Epithelial cell of proximal tubule (primary cell): ENCODE data around the gene CMPK2. TPM values are rescaled to one million over a fixed set of nuclear protein-coding genes. Genes with fewer than 3 reads are reported as not detected.

Experiments
- DNase-seq: peaks from one replicate; pipeline ENCODE4 v3.0.0-alpha.2; 2011; ENCODE audit warnings: low read depth
- H3K4me3 ChIP-seq: 2 replicates; pipeline ENCODE4 v1.5.1; 2011; ENCODE audit warnings: low read depth, mild to moderate bottlenecking, low read length
- total RNA-seq: library from RNA; depleted of rRNA; stranded (reverse); fragments of >200 nt; gene quantifications from 2 replicates; pipeline ENCODE4 v1.2.3, GENCODE V29; 2015
- TF ChIP-seq, protein P1 (sequence below): conservative IDR thresholded peaks from 2 replicates; pipeline ENCODE4 v1.5.1; 2012; ENCODE audit warnings: low read depth, mild to moderate bottlenecking, low read length

Gene CMPK2
- total RNA-seq, 1 donor from 2014 or later, result 4.6 TPM

DNA sequence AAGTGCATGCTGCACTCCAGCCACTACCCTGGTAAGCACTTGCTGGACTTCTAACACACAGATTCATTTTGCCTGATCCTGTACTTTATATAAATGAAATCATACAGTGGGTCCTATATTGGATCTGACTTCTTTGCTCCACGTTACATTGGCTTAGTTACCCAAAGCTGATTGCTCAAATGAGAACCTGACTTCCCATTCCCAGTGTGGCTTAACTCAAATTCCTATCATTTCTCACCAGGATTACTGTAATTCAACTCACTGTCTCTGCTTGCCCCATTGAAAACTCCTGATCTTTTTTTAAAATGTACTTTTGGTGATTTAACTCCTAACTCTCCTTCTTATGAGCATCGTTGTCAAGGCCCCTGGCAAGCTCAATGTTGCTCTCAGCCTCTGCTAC is 13.3 kb upstream of the CMPK2 start:
- H3K4me3 ChIP-seq, result no peak overlapping the region
- TF ChIP-seq, protein P1, sequence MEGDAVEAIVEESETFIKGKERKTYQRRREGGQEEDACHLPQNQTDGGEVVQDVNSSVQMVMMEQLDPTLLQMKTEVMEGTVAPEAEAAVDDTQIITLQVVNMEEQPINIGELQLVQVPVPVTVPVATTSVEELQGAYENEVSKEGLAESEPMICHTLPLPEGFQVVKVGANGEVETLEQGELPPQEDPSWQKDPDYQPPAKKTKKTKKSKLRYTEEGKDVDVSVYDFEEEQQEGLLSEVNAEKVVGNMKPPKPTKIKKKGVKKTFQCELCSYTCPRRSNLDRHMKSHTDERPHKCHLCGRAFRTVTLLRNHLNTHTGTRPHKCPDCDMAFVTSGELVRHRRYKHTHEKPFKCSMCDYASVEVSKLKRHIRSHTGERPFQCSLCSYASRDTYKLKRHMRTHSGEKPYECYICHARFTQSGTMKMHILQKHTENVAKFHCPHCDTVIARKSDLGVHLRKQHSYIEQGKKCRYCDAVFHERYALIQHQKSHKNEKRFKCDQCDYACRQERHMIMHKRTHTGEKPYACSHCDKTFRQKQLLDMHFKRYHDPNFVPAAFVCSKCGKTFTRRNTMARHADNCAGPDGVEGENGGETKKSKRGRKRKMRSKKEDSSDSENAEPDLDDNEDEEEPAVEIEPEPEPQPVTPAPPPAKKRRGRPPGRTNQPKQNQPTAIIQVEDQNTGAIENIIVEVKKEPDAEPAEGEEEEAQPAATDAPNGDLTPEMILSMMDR, result no peak
- DNase-seq, result no peak

DNA sequence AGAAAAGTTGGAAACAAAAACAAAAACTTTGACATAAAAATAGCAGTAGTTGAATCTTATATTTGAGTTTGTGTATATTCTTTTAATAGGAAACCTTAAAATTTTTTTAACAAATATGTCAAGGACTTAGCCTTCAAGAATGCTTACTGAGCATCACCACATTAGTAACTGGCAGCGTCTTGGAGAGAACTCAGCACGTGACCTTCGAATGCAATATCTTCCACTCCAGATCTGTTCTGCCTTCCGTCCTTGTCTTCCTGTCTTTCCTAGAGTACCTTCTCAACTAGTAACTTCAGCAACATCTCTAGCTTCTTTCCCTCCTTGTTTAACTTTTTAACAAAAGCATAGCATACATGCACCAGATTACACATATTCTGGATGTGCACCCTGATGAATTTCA is 12.8 kb upstream of the CMPK2 start:
- H3K4me3 ChIP-seq, result no peak overlapping the region
- DNase-seq, result no peak
- TF ChIP-seq, protein P1, result no peak

DNA sequence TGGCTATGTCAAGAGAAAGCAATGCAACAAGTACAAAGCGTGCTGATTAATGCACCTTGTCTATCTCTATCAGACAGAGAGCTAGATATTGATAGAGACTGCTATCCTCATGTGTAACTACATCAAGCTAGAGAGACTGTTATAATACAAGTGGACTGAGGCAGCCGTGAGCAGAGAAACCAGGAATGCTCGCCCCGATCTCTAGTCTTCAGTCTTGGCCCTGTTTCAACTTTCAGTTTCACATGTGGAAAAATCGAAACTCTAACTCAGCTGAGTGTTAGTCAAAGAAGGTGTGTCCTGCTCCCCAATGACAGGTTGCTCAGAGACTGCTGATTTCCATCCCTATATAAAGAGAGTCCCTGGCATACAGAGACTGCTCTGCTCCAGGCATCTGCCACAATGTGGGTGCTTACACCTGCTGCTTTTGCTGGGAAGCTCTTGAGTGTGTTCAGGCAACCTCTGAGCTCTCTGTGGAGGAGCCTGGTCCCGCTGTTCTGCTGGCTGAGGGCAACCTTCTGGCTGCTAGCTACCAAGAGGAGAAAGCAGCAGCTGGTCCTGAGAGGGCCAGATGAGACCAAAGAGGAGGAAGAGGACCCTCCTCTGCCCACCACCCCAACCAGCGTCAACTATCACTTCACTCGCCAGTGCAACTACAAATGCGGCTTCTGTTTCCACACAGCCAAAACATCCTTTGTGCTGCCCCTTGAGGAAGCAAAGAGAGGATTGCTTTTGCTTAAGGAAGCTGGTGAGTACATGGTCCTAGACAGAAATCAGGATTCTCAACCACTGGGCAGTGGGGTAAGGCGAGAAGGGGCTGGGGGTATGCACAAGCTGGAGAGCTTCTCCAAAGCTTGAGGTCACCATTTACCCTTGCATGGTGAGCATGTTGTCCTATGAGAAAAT is 11.9 kb upstream of the CMPK2 start, which contains the start of gene RSAD2:
Gene RSAD2 (plus strand): TSS at position 376 of the 903 bp plus-strand sequence. CDS start 24 bp downstream, at position 400.
- H3K4me3 ChIP-seq, result peak within 1 kb of the TSS; percentile 45
- TF ChIP-seq, protein P1, result no peak
- peak; percentile 47 for DNase-seq

DNA sequence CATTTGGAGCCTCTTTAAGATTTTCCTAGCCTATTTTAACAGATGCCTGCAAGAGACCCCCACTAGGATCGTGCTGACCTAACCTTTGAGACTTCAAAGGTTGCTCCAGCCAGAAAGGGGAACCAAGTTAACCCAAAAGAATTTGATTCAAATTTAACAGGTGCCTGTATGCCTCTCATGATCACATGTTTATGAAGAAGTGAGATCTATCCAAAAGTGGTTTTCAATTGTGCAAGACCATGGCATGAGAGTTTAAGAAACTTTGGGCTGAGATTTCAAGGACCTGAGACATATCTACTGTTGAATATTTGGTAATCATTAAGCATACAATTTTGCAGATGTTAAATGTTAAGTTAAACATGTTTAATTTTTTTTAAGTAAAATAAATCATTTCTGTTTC is 10.6 kb upstream of the CMPK2 start:
- TF ChIP-seq, protein P1, result no peak
- H3K4me3 ChIP-seq, result no peak overlapping the region
- DNase-seq, result no peak

DNA sequence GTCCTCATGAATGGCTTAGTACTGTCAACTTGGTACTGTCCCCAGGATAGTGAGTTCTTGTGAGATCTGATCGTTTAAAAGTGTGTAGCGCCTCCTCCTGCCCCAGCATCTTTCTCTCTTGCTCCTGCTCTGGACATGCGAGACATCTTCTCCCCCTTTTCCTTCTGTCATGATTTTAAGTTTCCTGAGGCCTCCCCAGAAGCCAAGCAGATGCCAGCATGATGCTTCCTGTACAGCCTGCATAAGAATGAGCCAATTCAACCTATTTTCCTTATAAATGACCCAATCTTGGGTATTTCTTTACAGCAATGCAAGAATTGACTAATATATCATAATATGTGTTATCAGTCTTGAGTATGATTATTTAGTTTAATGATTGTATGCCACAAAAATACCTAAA is 8.3 kb upstream of the CMPK2 start:
- TF ChIP-seq, protein P1, result no peak
- DNase-seq, result no peak
- no peak overlapping the region for H3K4me3 ChIP-seq

DNA sequence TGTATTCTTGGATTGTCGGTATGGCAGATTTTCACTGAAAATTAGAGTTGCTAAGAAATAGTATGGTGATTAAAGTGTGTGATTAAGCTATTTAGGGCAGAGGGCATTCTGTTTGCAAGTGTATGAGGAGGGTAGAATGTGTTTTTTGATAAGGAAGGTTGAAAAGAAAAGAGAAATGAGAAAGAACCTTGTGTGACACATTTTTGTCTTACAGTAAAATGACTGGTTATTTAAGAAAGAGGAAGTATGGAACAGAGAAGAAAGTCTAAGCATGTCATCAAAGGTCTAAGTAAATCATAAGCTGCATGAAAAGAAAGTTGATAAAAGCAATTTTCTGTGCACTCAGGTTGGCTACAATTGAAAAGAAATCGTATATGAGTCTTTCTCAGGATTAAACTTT is 6.7 kb upstream of the CMPK2 start:
- no peak for DNase-seq
- no peak overlapping the region for H3K4me3 ChIP-seq
- TF ChIP-seq, protein P1, result no peak

DNA sequence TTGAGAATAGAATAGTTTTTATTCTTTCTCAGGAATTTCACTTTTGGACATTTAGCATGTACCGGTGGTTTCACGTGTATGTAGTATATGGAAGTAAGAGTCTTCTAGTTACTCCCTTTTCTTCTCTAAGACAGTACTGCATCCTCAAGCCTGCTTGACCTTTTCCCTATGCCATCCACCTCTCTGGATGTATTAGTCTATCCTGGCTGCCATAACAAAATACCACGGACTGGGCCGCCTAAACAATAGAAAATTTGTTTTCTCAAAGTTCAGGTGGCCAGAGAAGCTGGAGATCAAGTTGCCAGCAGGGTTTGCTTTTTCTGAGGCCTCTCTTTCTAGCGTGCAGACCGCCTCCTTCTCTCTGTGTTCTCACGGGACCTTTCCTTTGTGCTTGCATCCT is 1.3 kb upstream of the CMPK2 start:
- TF ChIP-seq, protein P1, result no peak
- DNase-seq, result no peak
- H3K4me3 ChIP-seq, result no peak overlapping the region
